OCI-LY1 (cell line): ENCODE measurements around the gene S100A12.

Experiments used
- EZH2 ChIP-seq: fragments of 200-600 bp; sonication (generic), shearing (Covaris generic); IDR thresholded peaks from 2 replicates; pipeline ENCODE4 v1.8.0; 2017; ENCODE audit warnings: borderline replicate concordance, mixed run types, mild to moderate bottlenecking, antibody characterized with exemption, low read length, moderate library complexity, mixed read lengths
- TF ChIP-seq, protein P1 (sequence below): fragments of 200-600 bp; sonication (generic), shearing (Covaris generic); IDR thresholded peaks from 2 replicates; pipeline ENCODE4 v1.5.1; 2017; ENCODE audit warnings: mild to moderate bottlenecking, antibody characterized with exemption, low read length, moderate library complexity, mixed read lengths

DNA sequence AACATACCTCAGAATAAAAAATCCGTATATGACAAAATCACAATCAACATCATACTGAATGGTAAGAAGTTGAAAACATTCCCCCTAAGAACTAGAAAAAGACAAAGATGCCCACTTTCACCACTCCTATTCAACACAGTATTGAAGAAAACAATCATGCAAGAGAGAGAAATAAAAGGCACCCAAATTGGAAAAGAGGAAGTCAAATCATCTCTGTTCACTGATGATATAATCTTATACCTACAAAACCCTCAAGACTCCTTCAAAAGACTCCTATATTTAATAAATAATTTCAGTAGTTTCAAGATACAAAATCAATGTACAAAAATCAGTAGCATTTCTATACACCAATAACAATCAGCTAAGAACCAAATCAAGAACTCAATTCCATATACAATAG, 41.5 kb downstream of the S100A12 start:
- TF ChIP-seq, protein P1, sequence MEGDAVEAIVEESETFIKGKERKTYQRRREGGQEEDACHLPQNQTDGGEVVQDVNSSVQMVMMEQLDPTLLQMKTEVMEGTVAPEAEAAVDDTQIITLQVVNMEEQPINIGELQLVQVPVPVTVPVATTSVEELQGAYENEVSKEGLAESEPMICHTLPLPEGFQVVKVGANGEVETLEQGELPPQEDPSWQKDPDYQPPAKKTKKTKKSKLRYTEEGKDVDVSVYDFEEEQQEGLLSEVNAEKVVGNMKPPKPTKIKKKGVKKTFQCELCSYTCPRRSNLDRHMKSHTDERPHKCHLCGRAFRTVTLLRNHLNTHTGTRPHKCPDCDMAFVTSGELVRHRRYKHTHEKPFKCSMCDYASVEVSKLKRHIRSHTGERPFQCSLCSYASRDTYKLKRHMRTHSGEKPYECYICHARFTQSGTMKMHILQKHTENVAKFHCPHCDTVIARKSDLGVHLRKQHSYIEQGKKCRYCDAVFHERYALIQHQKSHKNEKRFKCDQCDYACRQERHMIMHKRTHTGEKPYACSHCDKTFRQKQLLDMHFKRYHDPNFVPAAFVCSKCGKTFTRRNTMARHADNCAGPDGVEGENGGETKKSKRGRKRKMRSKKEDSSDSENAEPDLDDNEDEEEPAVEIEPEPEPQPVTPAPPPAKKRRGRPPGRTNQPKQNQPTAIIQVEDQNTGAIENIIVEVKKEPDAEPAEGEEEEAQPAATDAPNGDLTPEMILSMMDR: no peak
- TF ChIP-seq EZH2: no peak
